ENCODE measurements around the gene ANTXR1. TPM values are rescaled to one million over a fixed set of nuclear protein-coding genes. Genes with fewer than 3 reads are reported as not detected.

ANTXR1 gene
- polyA plus RNA-seq, 1 of the 3 experiments (the other 2 are of a cell fraction): 114 TPM

DNA sequence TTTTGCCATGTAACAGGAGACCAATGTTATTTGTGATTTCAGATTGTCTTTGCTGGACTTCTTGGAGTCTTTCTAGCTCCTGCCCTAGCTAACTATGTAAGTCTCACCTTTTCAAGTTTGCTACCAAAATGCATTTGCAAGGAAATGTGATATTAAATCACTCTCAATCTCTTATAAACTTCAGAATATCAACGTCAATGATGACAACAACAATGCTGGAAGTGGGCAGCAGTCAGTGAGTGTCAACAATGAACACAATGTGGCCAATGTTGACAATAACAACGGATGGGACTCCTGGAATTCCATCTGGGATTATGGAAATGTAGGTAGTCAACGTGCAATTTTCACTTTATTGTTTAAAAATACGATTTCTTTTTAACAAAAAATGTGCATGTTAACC lies 35.5 kb upstream of the ANTXR1 start:
- CTCF ChIA-PET: interaction anchor here (0.7 to 1.0 kb wide), 2 partner anchors 53 to 80 kb away, joined by 3 read pairs; no protein-coding TSS in a partner anchor
- TF ChIP-seq TEAD4 (IDR thresholded peaks at IDR 0.05; ENCODE audit: borderline replicate concordance, insufficient read depth): no peak
- no peak for TF ChIP-seq NFIC (IDR thresholded peaks at IDR 0.05; ENCODE audit: borderline replicate concordance)
- no peak for TF ChIP-seq USF2 (IDR thresholded peaks at IDR 0.05; ENCODE audit: borderline replicate concordance, low read depth, low read length)
- TF ChIP-seq SMC3 (IDR thresholded peaks at IDR 0.05; ENCODE audit: low read depth, low read length): no peak
- TF ChIP-seq TCF12 (IDR thresholded peaks at IDR 0.05): no peak
- H3K4me2 ChIP-seq: no peak overlapping the region
- no peaks in the 10 kb centered on the region for H3K79me2 ChIP-seq (ENCODE audit: insufficient read depth)
- H3K27me3 ChIP-seq (ENCODE audit: insufficient read depth): no peaks in the 10 kb centered on the region
- no peaks in the 10 kb centered on the region for H3K9me2 ChIP-seq
- H3K9ac ChIP-seq: no peak overlapping the region
- H3K36me3 ChIP-seq (replicated peaks in 1 of 2; ENCODE audit: control insufficient read depth in 1 of 2, insufficient read depth in 2 of 2, low read length in 1 of 2): no peaks in the 10 kb centered on the region
- H4K20me1 ChIP-seq (ENCODE audit: insufficient read depth): no peaks in the 10 kb centered on the region
- H3F3A ChIP-seq (replicated peaks; ENCODE audit: insufficient read depth): peaks cover 8% of the 10 kb centered on the region
- H3K9me3 ChIP-seq: no peaks in the 10 kb centered on the region
- 63% methylated on average over 4 of the region's 4 CpGs for WGBS (ENCODE audit: low lambda C conversion rate)
- H3K4me1 ChIP-seq (ENCODE audit: control insufficient read depth in 1 of 2, insufficient read depth in 2 of 2, low read depth in 1 of 2, low read length in 1 of 2): peaks cover 0 to 6% of the 10 kb centered on the region in 2 experiments; a peak in 2 of 4 replicates
- POLR2A ChIA-PET: no interaction called here
- no peak overlapping the region for H2AFZ ChIP-seq (ENCODE audit: low read depth)
- no peak overlapping the region for H3K27ac ChIP-seq (ENCODE audit: low read depth in 2 of 2, low read length in 1 of 2)
- H3K4me3 ChIP-seq (ENCODE audit: low read depth in 2 of 2, low read length in 1 of 2): no peak overlapping the region
- no peak for DNase-seq

GRCh38 chr2:68978098-68978497 lies 34.9 kb upstream of the ANTXR1 start:
- CTCF ChIA-PET: no interaction called here
- no peak overlapping the region for H3K27ac ChIP-seq (ENCODE audit: low read depth in 2 of 2, low read length in 1 of 2)
- WGBS (ENCODE audit: low lambda C conversion rate): 81% methylated on average over 3 of the region's 3 CpGs

More at GRCh38 chr2:68978098-68978497, 34.9 kb upstream of the ANTXR1 start:
- POLR2A ChIA-PET: no interaction called here
- Histone ChIP-seq H4K20me1 (ENCODE audit: insufficient read depth) (no peaks in the 10 kb centered on the region), H3K9ac (no peak overlapping the region), H3K79me2 (ENCODE audit: insufficient read depth) (no peaks in the 10 kb centered on the region), H3K9me3 (no peaks in the 10 kb centered on the region), H3K4me1 (ENCODE audit: control insufficient read depth in 1 of 2, insufficient read depth in 2 of 2, low read depth in 1 of 2, low read length in 1 of 2) (no peaks in the 10 kb centered on the region; a peak in 1 of 4 replicates), H3K4me2 (no peak overlapping the region), H2AFZ (ENCODE audit: low read depth) (no peak overlapping the region), H3K9me2 (no peaks in the 10 kb centered on the region), H3K27me3 (ENCODE audit: insufficient read depth) (no peaks in the 10 kb centered on the region), H3K4me3 (ENCODE audit: low read depth in 2 of 2, low read length in 1 of 2) (no peak overlapping the region), H3F3A (replicated peaks; ENCODE audit: insufficient read depth) (peaks cover 3% of the 10 kb centered on the region), H3K36me3 (replicated peaks in 1 of 2; ENCODE audit: control insufficient read depth in 1 of 2, insufficient read depth in 2 of 2, low read length in 1 of 2) (no peaks in the 10 kb centered on the region)
- DNase-seq: no peak
- TF ChIP-seq SIN3A (IDR thresholded peaks at IDR 0.05; ENCODE audit: borderline replicate concordance, low read depth, low read length): no peak
- no peak for TF ChIP-seq TCF12 (IDR thresholded peaks at IDR 0.05)
- TF ChIP-seq JUND (IDR thresholded peaks at IDR 0.05): no peak
- TF ChIP-seq IRF3 (IDR thresholded peaks at IDR 0.05; ENCODE audit: low read depth, low read length): no peak
- TF ChIP-seq YY1 (IDR thresholded peaks at IDR 0.05; ENCODE audit: low read depth): no peak
- no peak for TF ChIP-seq CHD2 (IDR thresholded peaks at IDR 0.05; ENCODE audit: low read length, partially characterized antibody)
- no peak for TF ChIP-seq RXRA (IDR thresholded peaks at IDR 0.05; ENCODE audit: borderline replicate concordance, low read depth)
- TF ChIP-seq, protein P1, sequence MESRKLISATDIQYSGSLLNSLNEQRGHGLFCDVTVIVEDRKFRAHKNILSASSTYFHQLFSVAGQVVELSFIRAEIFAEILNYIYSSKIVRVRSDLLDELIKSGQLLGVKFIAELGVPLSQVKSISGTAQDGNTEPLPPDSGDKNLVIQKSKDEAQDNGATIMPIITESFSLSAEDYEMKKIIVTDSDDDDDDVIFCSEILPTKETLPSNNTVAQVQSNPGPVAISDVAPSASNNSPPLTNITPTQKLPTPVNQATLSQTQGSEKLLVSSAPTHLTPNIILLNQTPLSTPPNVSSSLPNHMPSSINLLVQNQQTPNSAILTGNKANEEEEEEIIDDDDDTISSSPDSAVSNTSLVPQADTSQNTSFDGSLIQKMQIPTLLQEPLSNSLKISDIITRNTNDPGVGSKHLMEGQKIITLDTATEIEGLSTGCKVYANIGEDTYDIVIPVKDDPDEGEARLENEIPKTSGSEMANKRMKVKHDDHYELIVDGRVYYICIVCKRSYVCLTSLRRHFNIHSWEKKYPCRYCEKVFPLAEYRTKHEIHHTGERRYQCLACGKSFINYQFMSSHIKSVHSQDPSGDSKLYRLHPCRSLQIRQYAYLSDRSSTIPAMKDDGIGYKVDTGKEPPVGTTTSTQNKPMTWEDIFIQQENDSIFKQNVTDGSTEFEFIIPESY (IDR thresholded peaks at IDR 0.05; ENCODE audit: borderline replicate concordance, low read depth): no peak

Measured in SK-N-SH (cell line).